Stimulated activated CD4-positive, alpha-beta T cell treated with anti-CD3 and anti-CD28 coated beads, Interleukin-4, amount 100 ng/mL, for 4 hours (primary cell): ENCODE results near the gene ALPG.
"Not testable (repeated sequence)": the region's sequence is repeated elsewhere in the genome, so short reads cannot be mapped to it uniquely, and the experiment has no call there.

Source experiments
- DNase-seq, 2 experiments: peaks; one replicate each; pipeline ENCODE4 v3.0.0-alpha.2; 2020

The ALPG gene

DNA sequence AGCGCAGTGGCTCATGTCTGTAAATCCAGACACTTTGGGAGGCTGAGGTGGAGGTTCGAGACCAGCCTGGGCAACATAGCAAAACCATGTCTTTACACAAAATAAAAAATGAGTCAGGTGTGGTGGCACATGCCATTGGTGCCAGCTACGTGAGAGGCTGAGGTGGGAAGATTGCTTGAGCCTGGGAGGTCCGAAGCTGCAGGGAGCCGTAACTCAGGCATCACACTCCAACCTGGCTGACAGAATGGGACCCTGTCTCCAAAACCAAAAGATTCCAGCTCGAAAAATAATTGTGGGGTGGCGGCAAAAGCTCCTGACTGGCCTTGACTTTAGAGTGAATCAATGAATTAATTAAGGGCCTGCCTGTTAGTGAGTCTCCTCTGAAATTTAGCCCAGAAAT, 29.3 kb upstream of the ALPG start:
- no peak for DNase-seq

DNA sequence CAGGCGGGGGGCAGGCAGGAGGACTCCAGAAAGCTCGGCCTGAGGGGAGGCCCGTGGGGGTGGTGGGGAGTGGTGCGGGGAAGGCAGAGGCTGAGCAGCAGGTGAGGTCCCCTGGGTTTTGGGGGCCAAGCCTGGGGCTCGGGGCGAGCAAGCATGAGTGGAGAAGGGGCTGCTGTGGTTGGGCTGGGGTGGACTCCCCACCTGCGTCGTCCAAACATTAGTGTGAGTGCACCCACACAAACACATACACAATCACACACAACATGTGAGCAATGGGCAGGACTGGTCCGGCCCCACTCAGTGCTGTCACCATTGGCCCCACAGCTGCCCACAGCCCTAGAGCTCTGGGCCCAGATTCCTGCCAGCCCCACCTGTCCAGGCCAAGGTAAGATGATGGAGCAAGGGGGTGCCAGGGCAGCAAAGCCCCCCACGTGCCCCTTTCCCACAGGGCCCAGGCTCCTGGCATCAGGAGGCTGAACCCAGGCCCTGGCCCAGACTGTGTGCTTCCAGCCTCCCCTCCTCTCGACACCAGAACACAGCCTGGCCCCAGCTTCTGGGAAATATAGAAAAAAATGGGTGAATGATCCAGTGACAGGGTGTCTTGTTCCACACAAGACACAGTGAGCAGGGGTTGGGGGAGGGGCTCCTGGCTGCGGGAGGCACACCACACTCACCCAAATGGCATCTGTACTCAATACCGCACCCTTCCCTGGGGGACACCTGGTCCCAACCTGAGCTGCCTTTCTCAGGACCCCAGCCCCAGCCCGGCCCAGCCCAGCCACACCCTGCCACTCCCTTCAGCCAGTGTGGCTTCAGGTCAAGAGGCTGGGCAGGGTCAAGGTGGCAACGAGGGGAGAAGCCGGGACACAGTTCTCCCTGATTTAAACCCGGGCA, 28.6 kb upstream of the ALPG start:
- no peak for DNase-seq

DNA sequence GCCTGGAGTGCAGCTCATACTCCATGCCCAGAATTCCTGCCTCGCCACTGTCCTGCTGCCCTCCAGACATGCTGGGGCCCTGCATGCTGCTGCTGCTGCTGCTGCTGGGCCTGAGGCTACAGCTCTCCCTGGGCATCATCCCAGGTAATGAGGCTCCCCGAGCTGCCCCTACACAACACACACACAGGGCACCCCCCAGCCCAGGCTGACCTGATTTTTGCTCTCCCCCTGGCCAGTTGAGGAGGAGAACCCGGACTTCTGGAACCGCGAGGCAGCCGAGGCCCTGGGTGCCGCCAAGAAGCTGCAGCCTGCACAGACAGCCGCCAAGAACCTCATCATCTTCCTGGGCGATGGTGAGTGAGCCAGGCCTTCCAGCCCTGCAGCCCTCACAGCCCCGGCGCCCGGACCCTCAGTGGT, 27.9 kb upstream of the ALPG start, which contains the start of gene ALPP:
TSS of gene ALPP (plus strand) at position 17 of the 417 bp plus-strand sequence. CDS start at position 69, 52 bp downstream.
- DNase-seq = not testable (repeated sequence)

DNA sequence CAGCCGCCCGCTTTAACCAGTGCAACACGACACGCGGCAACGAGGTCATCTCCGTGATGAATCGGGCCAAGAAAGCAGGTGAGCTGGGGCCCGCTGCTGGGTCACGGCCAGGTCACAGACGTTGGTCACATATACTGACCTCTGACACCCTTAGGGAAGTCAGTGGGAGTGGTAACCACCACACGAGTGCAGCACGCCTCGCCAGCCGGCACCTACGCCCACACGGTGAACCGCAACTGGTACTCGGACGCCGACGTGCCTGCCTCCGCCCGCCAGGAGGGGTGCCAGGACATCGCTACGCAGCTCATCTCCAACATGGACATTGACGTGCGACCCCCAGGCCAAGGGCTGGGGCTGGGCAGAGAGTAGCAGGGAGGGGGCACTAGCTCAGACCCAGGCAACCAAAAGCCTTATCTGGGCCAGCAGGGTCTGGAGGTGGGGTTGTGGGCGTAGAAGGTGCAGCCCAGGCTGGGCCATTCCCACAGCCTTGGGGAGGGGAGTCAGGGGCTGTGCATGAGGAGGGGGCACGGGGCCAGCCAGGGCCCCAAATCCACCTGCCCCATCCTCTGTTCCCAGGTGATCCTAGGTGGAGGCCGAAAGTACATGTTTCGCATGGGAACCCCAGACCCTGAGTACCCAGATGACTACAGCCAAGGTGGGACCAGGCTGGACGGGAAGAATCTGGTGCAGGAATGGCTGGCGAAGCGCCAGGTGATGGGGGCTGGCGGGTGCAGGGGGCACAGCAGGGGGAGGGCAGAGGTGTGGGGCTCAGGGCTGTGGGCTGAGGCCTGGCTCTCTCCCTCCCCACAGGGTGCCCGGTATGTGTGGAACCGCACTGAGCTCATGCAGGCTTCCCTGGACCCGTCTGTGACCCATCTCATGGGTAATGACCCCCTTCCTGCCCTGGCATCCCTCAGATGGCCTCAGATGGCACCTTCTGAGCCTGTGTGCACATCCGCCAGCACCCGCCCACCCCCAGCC, 26.7 kb upstream of the ALPG start:
- not testable (repeated sequence) for DNase-seq

DNA sequence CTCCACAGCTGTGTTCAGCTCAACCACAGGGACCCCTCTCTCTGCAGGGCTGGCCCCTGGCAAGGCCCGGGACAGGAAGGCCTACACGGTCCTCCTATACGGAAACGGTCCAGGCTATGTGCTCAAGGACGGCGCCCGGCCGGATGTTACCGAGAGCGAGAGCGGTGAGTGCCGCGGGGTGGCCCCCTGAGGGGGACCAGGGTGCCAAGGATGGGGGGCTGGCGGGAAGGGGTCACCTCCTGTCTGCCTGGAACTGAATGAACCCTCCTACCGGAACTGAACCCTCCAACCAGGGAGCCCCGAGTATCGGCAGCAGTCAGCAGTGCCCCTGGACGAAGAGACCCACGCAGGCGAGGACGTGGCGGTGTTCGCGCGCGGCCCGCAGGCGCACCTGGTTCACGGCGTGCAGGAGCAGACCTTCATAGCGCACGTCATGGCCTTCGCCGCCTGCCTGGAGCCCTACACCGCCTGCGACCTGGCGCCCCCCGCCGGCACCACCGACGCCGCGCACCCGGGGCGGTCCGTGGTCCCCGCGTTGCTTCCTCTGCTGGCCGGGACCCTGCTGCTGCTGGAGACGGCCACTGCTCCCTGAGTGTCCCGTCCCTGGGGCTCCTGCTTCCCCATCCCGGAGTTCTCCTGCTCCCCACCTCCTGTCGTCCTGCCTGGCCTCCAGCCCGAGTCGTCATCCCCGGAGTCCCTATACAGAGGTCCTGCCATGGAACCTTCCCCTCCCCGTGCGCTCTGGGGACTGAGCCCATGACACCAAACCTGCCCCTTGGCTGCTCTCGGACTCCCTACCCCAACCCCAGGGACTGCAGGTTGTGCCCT, 25.2 kb upstream of the ALPG start:
- not testable (repeated sequence) for DNase-seq

DNA sequence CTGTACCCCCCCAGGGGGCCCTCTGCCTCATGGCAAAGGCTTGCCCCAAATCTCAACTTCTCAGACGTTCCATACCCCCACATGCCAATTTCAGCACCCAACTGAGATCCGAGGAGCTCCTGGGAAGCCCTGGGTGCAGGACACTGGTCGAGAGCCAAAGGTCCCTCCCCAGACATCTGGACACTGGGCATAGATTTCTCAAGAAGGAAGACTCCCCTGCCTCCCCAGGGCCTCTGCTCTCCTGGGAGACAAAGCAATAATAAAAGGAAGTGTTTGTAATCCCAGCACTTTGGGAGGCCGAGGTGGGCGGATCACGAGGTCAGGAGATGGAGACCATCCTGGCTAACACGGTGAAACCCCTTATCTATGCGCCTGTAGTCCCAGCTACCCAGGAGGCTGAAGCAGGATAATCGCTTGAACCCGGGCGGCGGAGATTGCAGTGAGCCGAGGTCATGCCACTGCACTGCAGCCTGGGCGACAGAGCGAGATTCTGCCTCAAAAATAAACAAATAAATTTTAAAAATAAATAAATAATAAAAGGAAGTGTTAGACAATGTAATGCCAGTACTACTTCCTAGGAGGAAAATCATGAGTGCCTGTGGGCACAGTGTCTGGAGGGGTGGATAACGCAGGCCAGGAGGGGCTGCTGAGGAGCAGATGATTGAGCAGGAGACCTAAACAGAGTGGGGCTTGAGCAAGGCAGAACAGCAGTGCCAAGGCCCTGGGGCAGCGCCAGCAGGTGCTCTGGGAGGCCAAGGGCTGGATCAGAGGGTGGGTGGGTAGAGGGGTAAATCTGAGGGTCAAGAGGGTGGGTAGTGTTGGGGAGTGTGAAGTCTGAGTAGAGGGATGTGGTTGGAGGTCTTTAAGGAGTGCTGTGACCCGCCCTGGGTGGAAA, 24.1 kb upstream of the ALPG start:
- DNase-seq = no peak

DNA sequence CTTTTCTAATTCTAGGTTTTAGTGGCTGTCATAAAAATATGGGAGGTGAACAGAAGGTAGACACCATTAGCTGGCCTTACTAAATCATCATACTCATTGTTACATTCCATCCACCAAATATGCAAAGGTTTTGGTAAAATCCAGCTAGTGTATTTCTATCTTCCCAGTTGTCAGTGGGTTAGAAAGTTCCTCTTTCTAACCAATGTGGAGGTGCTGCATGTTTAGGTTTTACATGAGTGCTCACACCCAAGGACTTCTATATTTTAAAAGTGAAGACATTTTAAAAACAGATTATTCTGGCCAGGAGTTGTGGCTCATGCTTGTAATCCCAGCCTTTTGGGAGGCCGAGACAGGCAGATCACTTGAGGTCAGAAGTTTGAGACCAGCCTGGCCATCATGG, 22.2 kb upstream of the ALPG start:
- DNase-seq = no peak

DNA sequence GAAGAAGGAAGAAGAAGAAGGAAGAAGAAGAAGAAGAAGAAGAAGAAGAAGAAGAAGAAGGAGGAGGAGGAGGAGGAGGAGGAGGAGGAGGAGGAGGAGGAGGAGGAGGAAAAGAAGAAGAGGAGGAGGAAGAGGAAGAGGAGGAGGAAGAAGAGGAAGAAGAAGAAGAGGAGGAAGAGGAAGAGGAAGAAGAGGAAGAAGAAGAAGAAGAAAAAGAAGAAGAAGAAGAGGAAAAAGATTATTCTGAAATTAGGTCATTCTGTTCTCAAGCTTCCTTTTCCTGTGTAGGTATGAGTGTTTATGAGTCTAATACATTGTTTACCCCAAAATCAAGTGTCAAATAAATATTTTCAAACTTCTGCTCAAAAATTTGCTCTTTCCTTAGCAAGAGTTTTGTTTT, 21.6 kb upstream of the ALPG start:
- DNase-seq = not testable (repeated sequence)

DNA sequence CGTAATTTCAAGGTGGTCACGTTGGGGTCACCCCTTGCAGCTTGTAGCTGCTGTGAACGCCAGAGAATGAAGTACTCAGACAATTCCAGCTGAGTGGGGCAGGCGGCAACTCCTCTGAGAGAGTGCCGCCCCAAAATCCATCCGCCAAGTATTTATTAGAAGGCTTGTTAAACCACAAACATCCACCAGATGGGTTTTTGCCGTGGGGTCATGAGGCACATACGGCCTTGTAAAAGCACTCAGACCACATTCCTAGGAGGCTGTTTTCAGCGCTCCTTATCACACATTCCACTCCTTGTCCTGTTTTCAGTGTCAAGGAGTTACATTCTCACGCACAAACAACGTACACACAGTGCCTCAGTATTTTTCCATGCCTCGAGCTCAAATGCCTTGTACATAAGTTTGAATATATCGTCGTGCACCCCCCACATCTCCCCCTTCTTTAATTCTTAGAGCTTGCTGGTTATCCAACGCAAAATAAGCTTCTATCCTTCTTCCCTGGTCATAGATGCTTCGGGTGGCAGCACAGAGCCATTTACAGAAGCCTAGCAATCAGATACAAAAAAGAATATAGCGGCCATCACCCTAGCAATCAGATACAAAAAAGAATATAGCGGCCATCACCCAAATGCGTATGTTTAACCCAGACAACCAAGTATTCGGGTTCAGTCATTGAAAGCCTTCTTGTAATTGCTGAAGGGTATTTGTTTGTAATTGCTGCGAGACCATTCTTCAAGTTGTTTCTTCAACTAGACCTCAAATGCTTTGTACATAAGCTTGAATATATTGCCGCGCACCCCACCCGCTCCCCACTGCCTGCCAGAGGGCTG, 20.8 kb upstream of the ALPG start:
- no peak for DNase-seq

DNA sequence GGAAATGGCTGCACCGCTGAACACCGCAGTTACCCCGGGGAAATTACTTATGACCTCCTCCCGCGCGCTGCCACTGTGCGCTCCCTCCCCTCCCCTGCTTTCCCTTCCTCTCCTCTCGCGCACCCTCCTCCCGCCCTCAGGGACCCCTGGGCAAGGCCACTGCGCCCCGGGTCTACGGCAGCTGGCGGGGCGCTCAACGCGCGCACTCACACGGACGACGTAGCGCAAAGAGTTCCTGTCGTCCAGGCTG, 20.2 kb upstream of the ALPG start:
- no peak for DNase-seq

DNA sequence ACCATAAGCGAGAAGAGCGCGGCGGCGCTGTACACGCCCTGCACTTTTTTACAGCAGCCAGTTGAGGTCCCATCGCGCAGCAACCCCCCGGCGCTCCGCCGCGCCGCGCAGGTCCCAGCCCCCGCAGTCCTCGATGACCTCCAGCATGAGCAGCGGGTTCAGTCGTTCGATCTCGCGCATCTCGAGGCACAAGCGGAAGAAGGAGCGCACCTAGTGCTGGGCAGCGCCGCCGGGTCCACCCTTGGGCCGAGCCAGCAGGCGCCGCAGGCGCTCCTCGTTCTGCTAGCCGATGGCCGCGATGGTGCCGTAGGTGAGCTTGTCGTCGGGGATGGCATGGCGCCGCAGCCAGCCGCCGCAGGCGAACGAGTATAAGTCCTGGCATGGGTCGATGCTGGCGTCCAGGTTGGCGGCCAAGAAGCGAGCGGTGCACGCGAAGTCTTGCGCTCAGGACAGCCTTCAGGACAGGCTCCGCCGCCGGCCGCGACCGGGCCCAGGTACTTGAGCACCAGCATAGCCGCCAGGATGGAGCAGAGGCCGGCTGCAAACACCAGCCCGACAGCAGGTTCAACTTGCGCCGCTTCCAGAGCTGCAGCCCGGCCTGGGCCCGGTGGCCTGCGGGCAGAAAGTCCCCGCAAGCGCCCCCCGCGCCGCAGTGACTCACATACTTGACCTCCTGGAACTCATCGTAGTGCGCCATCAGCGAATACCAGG, 19.7 kb upstream of the ALPG start:
- DNase-seq = no peak

DNA sequence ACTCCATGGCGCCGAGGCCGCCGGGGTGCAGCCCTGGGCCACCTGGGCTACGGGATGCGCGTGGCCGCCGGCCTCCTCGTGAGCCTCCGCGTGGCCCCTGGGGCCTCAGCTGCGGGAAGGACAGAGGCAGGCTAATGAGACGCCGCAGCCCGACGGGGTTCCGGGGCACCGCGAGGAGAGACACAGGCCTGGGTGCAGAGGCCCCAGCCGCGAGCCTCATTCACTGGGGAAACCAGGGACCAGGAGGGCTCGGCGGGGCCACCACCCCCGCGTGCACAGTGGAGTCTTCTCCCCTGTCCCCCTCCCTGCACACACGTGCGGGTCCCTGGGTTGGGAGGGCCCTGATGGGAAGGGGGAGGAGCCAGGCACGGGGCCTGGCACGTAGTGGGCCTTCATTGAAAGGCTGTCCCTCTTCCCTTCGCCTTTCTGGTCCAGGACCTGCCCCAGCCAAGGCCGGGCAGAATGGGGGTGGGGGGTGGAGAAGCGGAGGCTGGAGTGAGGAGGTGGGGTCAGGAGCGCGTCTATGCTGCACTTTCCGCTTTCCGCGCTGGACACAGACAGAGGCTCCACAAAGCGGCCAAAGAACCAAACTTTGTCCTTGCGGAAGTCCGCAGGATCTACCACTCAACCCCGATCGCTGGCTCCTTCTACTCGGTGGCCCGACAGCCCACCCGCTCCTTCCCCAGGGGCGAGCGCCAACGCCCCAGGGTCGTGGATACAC, 19.0 kb upstream of the ALPG start:
- DNase-seq = no peak

DNA sequence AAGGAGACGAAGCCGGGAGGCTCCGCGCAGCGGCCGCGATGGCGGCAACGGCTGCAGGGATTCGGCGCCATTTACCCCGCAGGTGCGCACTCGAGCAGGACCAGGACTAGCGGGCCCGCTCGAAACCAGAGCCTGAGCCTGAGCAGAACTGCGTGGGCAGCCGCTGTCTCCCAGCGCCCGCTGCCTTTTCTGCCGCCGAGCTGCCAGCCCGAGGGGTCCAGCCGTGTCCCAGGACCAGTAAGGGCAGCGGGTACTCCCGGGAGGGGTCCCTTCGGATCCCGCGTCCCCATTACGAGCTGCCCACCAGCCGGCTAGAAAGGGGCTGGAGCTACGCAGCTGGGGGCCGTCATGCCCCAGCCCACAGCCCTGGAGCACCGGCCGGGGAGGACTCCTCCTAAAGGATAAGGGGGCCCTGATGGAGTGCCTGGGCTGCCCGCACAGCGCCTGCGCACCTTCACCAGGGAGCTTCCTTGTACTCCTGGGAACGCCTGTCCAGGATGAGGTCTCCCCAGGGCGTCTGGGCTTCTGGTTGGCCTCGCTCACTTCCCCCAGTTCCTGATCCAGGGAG, 18.2 kb upstream of the ALPG start:
- no peak for DNase-seq

DNA sequence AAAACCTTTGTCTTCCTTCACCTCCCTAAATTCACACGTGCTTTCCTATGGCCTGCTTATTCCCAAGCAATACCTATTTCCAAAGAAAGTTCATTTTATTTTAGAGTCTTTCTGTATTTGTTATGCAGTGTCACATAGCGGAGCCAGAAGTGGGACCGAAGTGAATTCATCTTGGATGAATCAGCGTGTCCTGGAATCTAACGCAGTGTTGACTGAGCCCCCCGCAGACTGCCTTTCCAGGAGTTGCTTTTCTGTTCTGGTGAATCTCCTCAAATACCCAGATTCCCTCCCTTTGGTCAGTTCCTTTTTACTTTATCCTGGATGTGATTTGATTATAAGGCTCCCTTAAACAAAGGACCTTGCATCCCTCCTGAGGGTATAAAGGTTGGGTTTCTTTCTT, 17.3 kb upstream of the ALPG start:
- no peak for DNase-seq

DNA sequence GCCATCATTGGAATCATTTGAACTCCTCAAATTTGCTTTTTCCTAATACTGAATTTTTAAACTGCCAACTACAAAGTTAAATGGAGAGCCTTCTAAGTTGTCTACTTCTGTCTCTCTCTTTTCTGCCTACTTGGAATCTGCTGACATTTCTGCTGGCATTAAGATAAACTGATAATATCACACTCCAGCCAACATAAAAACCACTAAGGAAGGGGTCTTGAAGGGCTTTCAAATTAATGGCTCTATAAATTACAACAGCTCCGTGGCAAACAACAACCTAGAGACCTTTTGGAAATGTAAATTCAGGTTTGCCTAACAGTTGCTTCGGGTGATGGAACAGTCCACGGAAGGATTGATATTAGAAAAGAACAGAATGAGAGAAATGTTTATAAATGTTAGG, 16.0 kb upstream of the ALPG start:
- no peak for DNase-seq

DNA sequence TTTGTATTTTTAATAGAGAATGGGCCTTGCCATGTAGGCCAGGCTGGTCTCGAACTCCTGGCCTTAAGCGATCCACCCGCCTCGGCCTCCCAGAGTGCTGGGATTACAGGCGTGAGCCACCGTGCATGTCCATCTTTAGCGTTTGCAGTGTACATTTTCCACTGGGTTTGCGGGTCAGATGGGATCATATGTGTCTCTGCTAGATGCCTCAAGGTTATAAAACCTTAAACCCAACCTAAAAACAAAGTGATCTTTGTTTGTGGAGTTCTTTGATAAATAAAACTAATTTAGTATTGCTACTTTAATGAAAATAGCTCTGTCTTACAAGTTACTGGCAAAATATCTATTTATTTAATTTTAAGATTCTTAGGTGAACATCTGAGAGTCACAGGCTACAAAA, 13.1 kb upstream of the ALPG start:
- DNase-seq = no peak

DNA sequence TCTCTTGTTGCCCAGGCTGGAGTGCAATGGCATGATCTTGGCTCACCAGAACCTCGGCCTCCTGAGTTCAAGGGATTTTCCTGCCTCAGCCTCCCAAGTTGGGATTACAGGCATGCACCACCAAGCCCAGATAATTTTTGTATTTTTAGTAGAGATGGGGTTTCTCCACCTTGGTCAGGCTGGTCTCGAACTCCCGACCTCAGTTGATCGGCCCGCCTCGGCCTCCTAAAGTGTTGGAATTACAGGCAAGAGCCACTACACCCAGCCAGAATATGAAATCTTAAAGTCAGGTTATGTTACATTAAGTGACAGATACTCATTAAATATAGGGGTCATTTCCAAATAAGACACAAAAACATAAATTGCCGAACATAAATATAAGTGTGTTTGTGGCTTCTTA, 12.2 kb upstream of the ALPG start:
- not testable (repeated sequence) for DNase-seq

DNA sequence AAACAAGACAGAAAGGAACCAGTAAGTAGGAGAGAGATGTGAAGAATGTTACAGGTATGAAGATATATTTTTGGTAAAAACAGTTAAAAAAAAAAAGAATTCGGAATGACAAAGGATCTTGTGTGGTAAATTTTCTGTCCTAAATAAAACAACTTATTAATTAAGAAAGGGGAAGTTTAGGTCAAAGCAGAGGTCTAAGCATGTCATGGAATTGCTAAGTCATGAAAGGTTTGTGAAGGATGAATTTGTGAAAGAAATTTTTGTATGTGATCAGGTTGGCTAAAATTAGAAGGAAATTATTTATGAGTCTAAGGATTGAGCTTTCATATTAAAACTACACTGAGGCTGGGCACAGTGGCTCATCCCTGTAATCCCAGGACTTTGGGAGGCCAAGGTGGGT, 11.1 kb upstream of the ALPG start:
- DNase-seq = no peak

DNA sequence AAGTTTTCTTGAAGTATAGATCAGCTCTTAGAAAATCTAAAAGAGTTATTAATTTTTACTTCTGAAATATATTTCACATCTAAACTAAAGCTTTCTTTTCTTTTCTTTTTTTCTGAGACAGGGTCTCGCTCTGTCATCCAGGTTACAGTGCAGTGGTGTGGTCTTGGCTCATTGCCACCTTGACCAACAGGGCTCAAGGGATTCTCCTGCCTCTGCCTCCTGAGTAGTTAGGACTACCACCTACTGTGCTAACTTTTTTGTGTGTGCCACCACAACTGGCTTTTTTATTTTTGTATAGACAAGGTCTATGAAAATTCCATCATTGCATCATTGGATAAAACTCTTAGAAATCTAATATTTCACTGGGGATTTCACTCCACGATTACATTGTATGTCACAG, 10.0 kb upstream of the ALPG start:
- no peak for DNase-seq
